Measurements from ENCODE around the gene BCAS3.
"Not testable (repeated sequence)": the region's sequence is repeated elsewhere in the genome, so short reads cannot be mapped to it uniquely, and the experiment has no call there.

BCAS3 gene

GRCh38 chr17:61240851-61241468 is 563.3 kb downstream of the BCAS3 start:
- no peak for DNase-seq (ENCODE audit: low read depth)
- no peak overlapping the region for H3K4me3 ChIP-seq (ENCODE audit: low read depth, low read length)
- TF ChIP-seq CTCF (IDR thresholded peaks at IDR 0.05; ENCODE audit: insufficient read depth, low read depth, low read length, missing control alignments) = no peak

DNA sequence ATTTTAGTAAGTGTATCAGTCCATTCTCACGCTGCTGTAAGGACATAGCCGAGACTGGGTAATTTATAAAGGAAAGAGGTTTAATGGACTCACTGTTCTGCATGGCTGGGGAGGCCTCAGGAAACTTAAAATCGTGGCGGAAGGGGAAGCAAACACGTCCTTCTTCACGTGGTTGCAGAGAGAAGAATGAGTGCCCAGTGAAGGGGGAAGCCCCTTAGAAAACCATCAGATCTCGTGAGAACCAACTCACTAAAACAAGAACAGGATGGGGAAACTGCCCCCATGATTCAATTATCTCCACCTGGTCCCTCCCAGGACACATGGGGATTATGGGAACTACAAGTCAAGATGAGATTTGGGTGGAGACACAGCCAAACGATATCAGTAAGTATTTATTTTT is 567.3 kb downstream of the BCAS3 start:
- H3K4me3 ChIP-seq (ENCODE audit: low read depth, low read length); DNase-seq (ENCODE audit: low read depth): not testable (repeated sequence)

- no peak for DNase-seq (ENCODE audit: low read depth)
- no peak overlapping the region for H3K4me3 ChIP-seq (ENCODE audit: low read depth, low read length)
- TF ChIP-seq CTCF (IDR thresholded peaks at IDR 0.05; ENCODE audit: insufficient read depth, low read depth, low read length, missing control alignments) = no peak
Measured at GRCh38 chr17:61245706-61246135, 568.1 kb downstream of the BCAS3 start.

- no peak overlapping the region for H3K4me3 ChIP-seq (ENCODE audit: low read depth, low read length)
- no peak for DNase-seq (ENCODE audit: low read depth)
- no peak for TF ChIP-seq CTCF (IDR thresholded peaks at IDR 0.05; ENCODE audit: insufficient read depth, low read depth, low read length, missing control alignments)
Measured at GRCh38 chr17:61247439-61247838, 569.8 kb downstream of the BCAS3 start.

DNA sequence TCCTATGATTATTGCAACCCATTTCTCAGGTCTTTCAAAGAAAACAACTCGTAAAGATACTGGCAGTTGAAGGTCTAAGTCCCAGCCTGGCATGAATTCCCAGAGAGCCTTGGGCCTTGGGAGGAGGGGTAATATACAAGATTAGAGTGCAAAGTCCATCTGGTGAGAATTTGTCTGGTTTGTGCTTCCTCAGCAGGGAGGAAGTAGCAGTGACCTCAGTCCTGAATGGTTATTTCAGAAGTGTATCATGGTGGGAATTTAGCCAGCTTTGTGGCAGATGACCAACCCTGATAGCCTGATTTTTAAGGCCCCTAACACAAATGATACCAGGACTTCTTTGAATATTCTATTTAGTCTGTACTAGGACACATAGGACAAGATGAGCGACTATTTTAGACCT is 570.7 kb downstream of the BCAS3 start:
- TF ChIP-seq CTCF (IDR thresholded peaks at IDR 0.05; ENCODE audit: insufficient read depth, low read depth, low read length, missing control alignments) = no peak
- H3K4me3 ChIP-seq (ENCODE audit: low read depth, low read length) = no peak overlapping the region
- no peak for DNase-seq (ENCODE audit: low read depth)

- H3K4me3 ChIP-seq (ENCODE audit: low read depth, low read length) = no peak overlapping the region
- no peak for DNase-seq (ENCODE audit: low read depth)
- TF ChIP-seq CTCF (IDR thresholded peaks at IDR 0.05; ENCODE audit: insufficient read depth, low read depth, low read length, missing control alignments) = no peak
Measured at GRCh38 chr17:61249649-61250299, 572.1 kb downstream of the BCAS3 start.

DNA sequence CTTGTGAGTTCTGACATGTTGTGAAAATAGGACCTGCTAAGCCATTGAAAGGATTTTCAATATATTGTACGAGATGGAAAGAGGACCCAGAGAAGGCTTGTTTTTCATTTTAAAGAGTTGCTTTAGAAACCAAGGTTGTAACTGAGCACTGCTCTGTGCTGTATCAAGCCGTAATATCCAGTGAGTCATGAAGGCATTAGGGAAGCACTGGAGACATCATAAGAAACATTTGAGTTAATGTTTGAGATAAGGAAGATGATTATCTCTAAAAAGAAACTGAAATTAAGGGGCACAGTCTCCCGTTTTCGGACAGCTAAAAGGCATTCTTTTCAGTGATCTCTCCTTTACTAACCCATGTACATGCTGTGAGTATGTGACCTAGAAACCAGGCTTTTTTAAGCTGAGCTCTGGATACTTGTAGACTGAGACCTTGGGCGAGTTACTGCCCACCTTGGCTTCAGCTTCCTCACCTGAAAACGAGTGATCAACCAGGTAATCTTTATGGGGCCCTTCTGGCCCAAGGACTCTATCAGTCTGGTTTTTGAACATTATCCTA is 572.8 kb downstream of the BCAS3 start:
- no peak for TF ChIP-seq CTCF (IDR thresholded peaks at IDR 0.05; ENCODE audit: insufficient read depth, low read depth, low read length, missing control alignments)
- H3K4me3 ChIP-seq (ENCODE audit: low read depth, low read length) = no peak overlapping the region
- no peak for DNase-seq (ENCODE audit: low read depth)

Measured in GM12865 (cell line).